A549 (cell line): ENCODE results near the gene PCDH15. TPM values are rescaled to one million over a fixed set of nuclear protein-coding genes. Genes with fewer than 3 reads are reported as not detected.

Experiments used
- ATAC-seq, 2 experiments: fragments of 200-7000 bp in 1 of 2; fragments of >200 bp in 1 of 2; cut with Nextera tagmentation in 1 of 2; cut with Tn5 transposase in 1 of 2; 3 replicates each; pipeline versions ENCODE4 v1.8.0 to v1.9.1; 2018 to 2020; ENCODE audit warnings: mild to moderate bottlenecking in 1 of 2, moderate library complexity in 1 of 2
- CTCF ChIA-PET: fragments of 300-600 bp; sonication (Branson Sonifier 250); formaldehyde crosslinking; extraction: SDS; loops from one replicate; lab custom pipeline; 2021; ENCODE audit warnings: antibody characterized with exemption, inconsistent platforms; lab: Yijun Ruan, JAX
- POLR2A ChIA-PET: fragments of 350-600 bp; formaldehyde crosslinking; extraction: SDS; loops from one replicate; lab custom pipeline; 2021; ENCODE audit warnings: antibody characterized with exemption, inconsistent platforms; lab: Yijun Ruan, JAX
- DNase-seq, 2 experiments: peaks; one replicate each; pipeline versions ENCODE4 v3.0.0 to v3.0.0-alpha.2; 2011 to 2016; ENCODE audit warnings: low read depth in 1 of 2, low spot score in 1 of 2
- FAIRE-seq: peaks from 2 replicates; lab custom pipeline; 2011; peaks lifted over from hg19 to GRCh38; lab: Jason Lieb, UNC
- H3K27ac ChIP-seq, 2 experiments: fragments of >200 bp; sonication (Bioruptor Twin); formaldehyde crosslinking; 3 replicates each; pipeline ENCODE4 v1.5.1; 2016 to 2017
- H3K4me1 ChIP-seq: fragments of >200 bp; sonication (Bioruptor Twin); formaldehyde crosslinking; 3 replicates; pipeline ENCODE4 v1.6.1; 2016
- H3K4me2 ChIP-seq: fragments of >200 bp; sonication (Bioruptor Twin); formaldehyde crosslinking; 3 replicates; pipeline ENCODE4 v1.6.1; 2016
- H3K4me3 ChIP-seq: fragments of >200 bp; sonication (Bioruptor Twin); formaldehyde crosslinking; 3 replicates; pipeline ENCODE4 v1.5.1; 2016
- H3K9me3 ChIP-seq: fragments of >200 bp; sonication (Bioruptor Twin); formaldehyde crosslinking; 3 replicates; pipeline ENCODE4 v1.6.1; 2016
- CBX2 ChIP-seq: fragments of 200-600 bp; sonication (generic); IDR thresholded peaks from 2 replicates; pipeline ENCODE4 v1.6.1; 2016; ENCODE audit warnings: low read depth, mild to moderate bottlenecking, borderline replicate concordance
- CBX8 ChIP-seq: fragments of 200-600 bp; sonication (generic); IDR thresholded peaks from 2 replicates; pipeline ENCODE4 v1.6.1; 2016
- CEBPB ChIP-seq, 2 experiments: fragments of >200 bp in 1 of 2; sonication (Bioruptor Twin) in 1 of 2; formaldehyde crosslinking in 1 of 2; IDR thresholded peaks; 2 replicates each; pipeline ENCODE4 v1.6.1; 2012 to 2016
- CHD2 ChIP-seq: fragments of 150-350 bp; IDR thresholded peaks from 2 replicates; pipeline ENCODE4 v1.6.1; 2014; ENCODE audit warnings: low read length; ENCODE audit not compliant: partially characterized antibody
- EHMT2 ChIP-seq: fragments of 200-600 bp; sonication (generic); IDR thresholded peaks from 2 replicates; pipeline ENCODE4 v1.6.1; 2016; ENCODE audit warnings: antibody characterized with exemption, low read depth, mild to moderate bottlenecking, moderate library complexity
- FOSB ChIP-seq: fragments of 250-450 bp; sonication (Bioruptor Pico); IDR thresholded peaks from 2 replicates; pipeline ENCODE4 v1.5.0; 2020; ENCODE audit warnings: mild to moderate bottlenecking, moderate library complexity
- FOXS1 ChIP-seq: fragments of 250-450 bp; sonication (Bioruptor Pico); IDR thresholded peaks from 2 replicates; pipeline ENCODE4 v1.5.0; 2020; ENCODE audit warnings: mild to moderate bottlenecking, moderate library complexity
- HDAC2 ChIP-seq: fragments of 200-600 bp; sonication (generic); IDR thresholded peaks from 2 replicates; pipeline ENCODE4 v1.6.1; 2016
- HEYL ChIP-seq: fragments of 250-450 bp; sonication (Bioruptor Pico); IDR thresholded peaks from 2 replicates; pipeline ENCODE4 v1.8.0; 2021; ENCODE audit warnings: mild to moderate bottlenecking, moderate library complexity
- HOXA7 ChIP-seq: fragments of 250-450 bp; sonication (Bioruptor Pico); IDR thresholded peaks from 2 replicates; pipeline ENCODE4 v1.5.0; 2020; ENCODE audit warnings: mild to moderate bottlenecking, moderate library complexity
- HOXB5 ChIP-seq: fragments of 250-450 bp; sonication (Bioruptor Pico); IDR thresholded peaks from 2 replicates; pipeline ENCODE4 v1.5.0; 2020; ENCODE audit warnings: mild to moderate bottlenecking, moderate library complexity
- KDM1A ChIP-seq: fragments of 200-600 bp; sonication (generic); IDR thresholded peaks from 2 replicates; pipeline ENCODE4 v1.6.1; 2016; ENCODE audit warnings: low read depth, mild to moderate bottlenecking
- KDM5A ChIP-seq: fragments of 200-600 bp; sonication (generic); IDR thresholded peaks from 2 replicates; pipeline ENCODE4 v1.6.1; 2016; ENCODE audit warnings: antibody characterized with exemption, mild to moderate bottlenecking
- MAFK ChIP-seq: fragments of 450-650 bp; IDR thresholded peaks from 2 replicates; pipeline ENCODE4 v1.6.1; 2014; ENCODE audit not compliant: partially characterized antibody
- NFE2L2 ChIP-seq: fragments of 150-350 bp; conservative IDR thresholded peaks from 2 replicates; pipeline ENCODE4 v1.6.1; 2014; ENCODE audit warnings: low read length
- NPAS2 ChIP-seq: fragments of 250-450 bp; sonication (Bioruptor Pico); IDR thresholded peaks from 2 replicates; pipeline ENCODE4 v1.8.0; 2022; ENCODE audit warnings: mild to moderate bottlenecking, moderate library complexity, borderline replicate concordance
- POLR2A ChIP-seq: IDR thresholded peaks from 2 replicates; pipeline ENCODE4 v1.6.1; 2012; ENCODE audit warnings: mild to moderate bottlenecking, low read length
- RAD21 ChIP-seq, 2 experiments: fragments of >200 bp in 1 of 2; sonication (Bioruptor Twin) in 1 of 2; formaldehyde crosslinking in 1 of 2; IDR thresholded peaks in 1 of 2; conservative IDR thresholded peaks in 1 of 2; 2 replicates in 1 of 2; 3 replicates in 1 of 2; pipeline ENCODE4 v1.6.1; 2012 to 2018; ENCODE audit warnings: inconsistent platforms in 1 of 2
- RARB ChIP-seq: fragments of 250-450 bp; sonication (Bioruptor Pico); IDR thresholded peaks from 2 replicates; pipeline ENCODE4 v1.8.0; 2021; ENCODE audit warnings: mild to moderate bottlenecking, moderate library complexity
- REST ChIP-seq: fragments of 200-600 bp; sonication (generic); IDR thresholded peaks from 2 replicates; pipeline ENCODE4 v1.6.1; 2016; ENCODE audit warnings: antibody characterized with exemption, mild to moderate bottlenecking, moderate library complexity
- RFX5 ChIP-seq: fragments of 450-650 bp; IDR thresholded peaks from 2 replicates; pipeline ENCODE4 v1.7.1; 2014; ENCODE audit warnings: antibody characterized with exemption, mild to moderate bottlenecking, moderate library complexity
- TP53 ChIP-seq: fragments of 250-450 bp; sonication (Bioruptor Pico); IDR thresholded peaks from 2 replicates; pipeline ENCODE4 v1.5.0; 2021; ENCODE audit warnings: mild to moderate bottlenecking, moderate library complexity
- ZNF302 ChIP-seq: fragments of 250-450 bp; sonication (Bioruptor Pico); IDR thresholded peaks from 2 replicates; pipeline ENCODE4 v1.9.0; 2021; ENCODE audit warnings: inconsistent platforms, mild to moderate bottlenecking, moderate library complexity
- WGBS: methylation state at CpG from one replicate; pipeline ENCODE4 v1.1.6; 2017; ENCODE audit errors: missing lambda C conversion rate; 5-methylcytosine and 5-hydroxymethylcytosine counted together
- polyA plus RNA-seq, 4 experiments: library from polyadenylated mRNA; depleted of rRNA in 3 of 4; stranded (reverse); fragments of >200 nt; fragmentation: RNase III in 1 of 4; extraction: RNeasy Plus Mini Kit Qiagen cat#74134 plus additional on column Dnase treatment in 1 of 4; gene quantifications; 2 replicates in 3 of 4; 3 replicates in 1 of 4; pipeline ENCODE4 v1.2.3, GENCODE V29; 2011 to 2017
- TF ChIP-seq, protein P1 (sequence below): fragments of 250-450 bp; sonication (Bioruptor Pico); IDR thresholded peaks from 2 replicates; pipeline ENCODE4 v1.5.0; 2021; ENCODE audit warnings: mild to moderate bottlenecking, moderate library complexity, borderline replicate concordance
- TF ChIP-seq, protein P2 (sequence below): fragments of >200 bp; sonication (Bioruptor Twin); formaldehyde crosslinking; IDR thresholded peaks from 3 replicates; pipeline ENCODE4 v1.5.1; 2016

Gene PCDH15
- polyA plus RNA-seq, 2 of the 4 experiments (the other 2 are of a cell fraction), result 0.03 TPM; not detected in 1

DNA sequence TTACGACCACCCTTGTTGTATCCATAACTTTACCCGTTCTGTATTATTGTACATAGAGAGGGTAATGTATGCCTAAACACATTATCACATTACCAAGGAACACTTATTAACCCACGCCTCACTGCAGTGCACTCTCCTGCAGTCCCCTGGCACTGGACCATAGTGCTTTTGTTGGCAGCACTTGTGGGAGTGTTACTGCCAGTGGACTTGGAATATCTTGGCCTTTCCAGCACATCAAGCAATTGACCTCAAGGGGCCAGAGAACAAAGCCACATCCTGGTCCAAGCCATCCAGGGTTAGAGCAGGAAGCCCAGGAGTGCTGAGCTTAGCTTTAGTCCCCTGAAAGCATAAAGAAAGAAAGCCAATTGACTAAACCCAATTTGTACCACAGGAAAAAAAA is 304.2 kb downstream of the PCDH15 start:
- FAIRE-seq (no peak), ATAC-seq (no peak)
- POLR2A ChIA-PET, result no interaction called here

GRCh38 chr10:54487743-54488142 is 313.3 kb downstream of the PCDH15 start:
- ChIA-PET CTCF (no interaction called here), POLR2A (no interaction called here)
- FAIRE-seq (no peak), DNase-seq (no peak), ATAC-seq (no peak)
- H3K4me2 ChIP-seq, result no peak overlapping the region
- 3% methylated on average over 2 of the region's 2 CpGs for WGBS
- H3K27ac ChIP-seq, result no peak overlapping the region
- H3K9me3 ChIP-seq, result no peaks in the 10 kb centered on the region
- no peaks in the 10 kb centered on the region for H3K4me1 ChIP-seq
- H3K4me3 ChIP-seq, result no peak overlapping the region
- no peak for TF ChIP-seq KDM5A
- TF ChIP-seq MAFK, result peak; percentile 28

More for the DNA sequence above, 304.2 kb downstream of the PCDH15 start:
- Histone ChIP-seq H3K4me3 (no peak overlapping the region), H3K4me1 (no peaks in the 10 kb centered on the region), H3K27ac (no peak overlapping the region), H3K9me3 (no peaks in the 10 kb centered on the region), H3K4me2 (no peak overlapping the region)
- WGBS, result 41% methylated on average over 3 of the region's 3 CpGs
- TF ChIP-seq RARB (CRISPR knock-in tag) (no peak), RAD21 (conservative IDR thresholded peaks at IDR 0.05 in 1 of 2, IDR thresholded peaks at IDR 0.05 in 1 of 2) (no peak)
- DNase-seq, result no peak
- CTCF ChIA-PET, result no interaction called here

DNA sequence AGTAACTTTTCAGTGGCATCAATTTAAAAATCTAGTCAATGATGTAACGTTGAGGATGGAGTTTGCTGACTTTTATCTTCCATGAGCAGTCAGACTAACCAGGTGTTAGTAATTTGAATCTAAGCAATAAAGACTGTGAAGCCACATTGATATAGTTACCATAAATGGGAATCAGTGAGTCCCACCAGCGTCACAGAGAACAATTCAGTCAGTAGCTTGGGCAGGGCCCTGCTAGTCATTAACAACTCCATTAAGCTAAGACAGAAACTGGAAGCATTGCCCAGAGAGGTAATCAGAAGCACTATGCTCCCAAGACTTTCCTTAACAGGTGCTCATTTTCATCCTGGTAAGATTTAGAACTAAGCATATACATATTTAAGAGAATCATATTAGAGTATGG is 315.1 kb downstream of the PCDH15 start:
- H3K27ac ChIP-seq, result no peak overlapping the region
- DNase-seq (no peak), ATAC-seq (no peak), FAIRE-seq (no peak)
- H3K9me3 ChIP-seq, result no peaks in the 10 kb centered on the region
- H3K4me3 ChIP-seq, result no peak overlapping the region
- TF ChIP-seq RAD21 (conservative IDR thresholded peaks at IDR 0.05 in 1 of 2, IDR thresholded peaks at IDR 0.05 in 1 of 2) (no peak), POLR2A (no peak), HOXA7 (CRISPR knock-in tag) (no peak), FOSB (CRISPR knock-in tag) (no peak), NPAS2 (no peak), ZNF302 (no peak), FOXS1 (CRISPR knock-in tag) (no peak), MAFK (no peak), CBX8 (no peak), RFX5 (no peak), CBX2 (no peak), REST (no peak)
- WGBS, result 0% methylated on average over 2 of the region's 2 CpGs
- ChIA-PET POLR2A (no interaction called here), CTCF (no interaction called here)
- no peak overlapping the region for H3K4me2 ChIP-seq
- H3K4me1 ChIP-seq, result no peaks in the 10 kb centered on the region

DNA sequence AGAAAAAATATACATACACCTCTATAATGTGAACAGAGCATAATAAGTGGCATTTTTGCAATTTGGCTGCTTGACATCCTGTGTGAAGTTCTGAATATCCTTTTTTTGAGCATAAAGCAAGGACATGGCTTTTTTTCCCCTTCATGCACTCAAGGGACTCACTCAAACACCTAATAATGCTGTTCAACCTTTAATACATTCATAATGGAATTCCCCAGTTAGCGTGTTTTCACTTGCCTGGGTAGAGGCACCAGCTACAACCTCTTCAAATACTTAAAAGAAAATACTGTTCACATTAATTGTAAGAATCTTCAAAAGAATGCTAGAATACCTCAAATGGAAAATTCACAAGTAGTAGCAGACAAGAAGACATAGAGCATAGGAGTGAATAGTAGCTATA is 316.8 kb downstream of the PCDH15 start:
- FAIRE-seq (no peak), DNase-seq (no peak), ATAC-seq (no peak)
- POLR2A ChIA-PET, result no interaction called here
- TF ChIP-seq, protein P1, sequence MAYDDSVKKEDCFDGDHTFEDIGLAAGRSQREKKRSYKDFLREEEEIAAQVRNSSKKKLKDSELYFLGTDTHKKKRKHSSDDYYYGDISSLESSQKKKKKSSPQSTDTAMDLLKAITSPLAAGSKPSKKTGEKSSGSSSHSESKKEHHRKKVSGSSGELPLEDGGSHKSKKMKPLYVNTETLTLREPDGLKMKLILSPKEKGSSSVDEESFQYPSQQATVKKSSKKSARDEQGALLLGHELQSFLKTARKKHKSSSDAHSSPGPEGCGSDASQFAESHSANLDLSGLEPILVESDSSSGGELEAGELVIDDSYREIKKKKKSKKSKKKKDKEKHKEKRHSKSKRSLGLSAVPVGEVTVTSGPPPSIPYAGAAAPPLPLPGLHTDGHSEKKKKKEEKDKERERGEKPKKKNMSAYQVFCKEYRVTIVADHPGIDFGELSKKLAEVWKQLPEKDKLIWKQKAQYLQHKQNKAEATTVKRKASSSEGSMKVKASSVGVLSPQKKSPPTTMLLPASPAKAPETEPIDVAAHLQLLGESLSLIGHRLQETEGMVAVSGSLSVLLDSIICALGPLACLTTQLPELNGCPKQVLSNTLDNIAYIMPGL (CRISPR knock-in tag), result no peak
- TF ChIP-seq NFE2L2 (no peak), HDAC2 (no peak), KDM1A (no peak), CEBPB (IDR thresholded peaks at IDR 0.05) (no peak), RFX5 (no peak), HEYL (no peak), HOXB5 (no peak), TP53 (CRISPR knock-in tag) (no peak), KDM5A (no peak), EHMT2 (no peak), CHD2 (no peak)
- TF ChIP-seq, protein P2, sequence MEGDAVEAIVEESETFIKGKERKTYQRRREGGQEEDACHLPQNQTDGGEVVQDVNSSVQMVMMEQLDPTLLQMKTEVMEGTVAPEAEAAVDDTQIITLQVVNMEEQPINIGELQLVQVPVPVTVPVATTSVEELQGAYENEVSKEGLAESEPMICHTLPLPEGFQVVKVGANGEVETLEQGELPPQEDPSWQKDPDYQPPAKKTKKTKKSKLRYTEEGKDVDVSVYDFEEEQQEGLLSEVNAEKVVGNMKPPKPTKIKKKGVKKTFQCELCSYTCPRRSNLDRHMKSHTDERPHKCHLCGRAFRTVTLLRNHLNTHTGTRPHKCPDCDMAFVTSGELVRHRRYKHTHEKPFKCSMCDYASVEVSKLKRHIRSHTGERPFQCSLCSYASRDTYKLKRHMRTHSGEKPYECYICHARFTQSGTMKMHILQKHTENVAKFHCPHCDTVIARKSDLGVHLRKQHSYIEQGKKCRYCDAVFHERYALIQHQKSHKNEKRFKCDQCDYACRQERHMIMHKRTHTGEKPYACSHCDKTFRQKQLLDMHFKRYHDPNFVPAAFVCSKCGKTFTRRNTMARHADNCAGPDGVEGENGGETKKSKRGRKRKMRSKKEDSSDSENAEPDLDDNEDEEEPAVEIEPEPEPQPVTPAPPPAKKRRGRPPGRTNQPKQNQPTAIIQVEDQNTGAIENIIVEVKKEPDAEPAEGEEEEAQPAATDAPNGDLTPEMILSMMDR, result no peak
- no peak overlapping the region for H3K4me3 ChIP-seq
- no peak overlapping the region for H3K27ac ChIP-seq
- 8% methylated on average over 1 of the region's 1 CpG for WGBS
- H3K9me3 ChIP-seq, result no peaks in the 10 kb centered on the region
- no peaks in the 10 kb centered on the region for H3K4me1 ChIP-seq
- CTCF ChIA-PET, result no interaction called here
- no peak overlapping the region for H3K4me2 ChIP-seq
